ENCODE measurements around the gene C19orf25.

- TF ChIP-seq NFIC (IDR thresholded peaks at IDR 0.05; ENCODE audit: low read depth, low read length) (no peak), GABPA (IDR thresholded peaks at IDR 0.05; ENCODE audit: low read depth) (no peak), TAF1 (IDR thresholded peaks at IDR 0.05; ENCODE audit: borderline replicate concordance, low read depth, low read length) (no peak), NFYB (IDR thresholded peaks at IDR 0.05; ENCODE audit: insufficient read depth, low read depth, low read length) (no peak), EZH2 (IDR thresholded peaks at IDR 0.05; ENCODE audit: borderline replicate concordance, control insufficient read depth, low read depth, low read length) (no peak), RAD21 (IDR thresholded peaks at IDR 0.05; ENCODE audit: insufficient read depth, low read depth, low read length) (no peak)
Observed at GRCh38 chr19:1501200-1501595, 22.2 kb upstream of the C19orf25 start.

Data from GM12878 (cell line).